HepG2 (cell line): Measurements from ENCODE around the gene IRF7. TPM values are rescaled to one million over a fixed set of nuclear protein-coding genes. Genes with fewer than 3 reads are reported as not detected.

Experiments used
- BCLAF1 ChIP-seq: fragments of 450-650 bp; IDR thresholded peaks from 2 replicates; pipeline ENCODE4 v1.6.1; 2017; ENCODE audit warnings: mild to moderate bottlenecking
- CREB3 ChIP-seq: sonication (generic); formaldehyde crosslinking; IDR thresholded peaks from 2 replicates; pipeline ENCODE4 v1.5.0; 2020; ENCODE audit warnings: missing genetic modification reagents
- CREM ChIP-seq, 2 experiments: sonication (generic) in 1 of 2; formaldehyde crosslinking in 1 of 2; IDR thresholded peaks; 2 replicates each; pipeline versions ENCODE4 v1.4.0 to v1.6.1; 2016 to 2020; ENCODE audit warnings: antibody characterized with exemption in 1 of 2, mild to moderate bottlenecking in 1 of 2, missing genetic modification reagents in 1 of 2
- CTCF ChIP-seq: sonication (generic); formaldehyde crosslinking; IDR thresholded peaks from 2 replicates; pipeline ENCODE4 v1.5.0; 2020; ENCODE audit warnings: mild to moderate bottlenecking, missing genetic modification reagents, moderate library complexity
- DBP ChIP-seq: sonication (generic); formaldehyde crosslinking; IDR thresholded peaks from 2 replicates; pipeline ENCODE4 v1.4.0; 2020; ENCODE audit warnings: missing genetic modification reagents; ENCODE audit errors: not compliant biosample characterization
- FOXO4 ChIP-seq: sonication (generic); formaldehyde crosslinking; conservative IDR thresholded peaks from 2 replicates; pipeline ENCODE4 v1.8.1; 2023; ENCODE audit warnings: missing genetic modification reagents
- HIC2 ChIP-seq: sonication (generic); formaldehyde crosslinking; IDR thresholded peaks from 2 replicates; pipeline ENCODE4 v1.9.0; 2022; ENCODE audit warnings: low read depth, missing genetic modification reagents
- HMGA1 ChIP-seq: sonication (generic); formaldehyde crosslinking; conservative IDR thresholded peaks from 2 replicates; pipeline ENCODE4 v1.4.0; 2020; ENCODE audit warnings: missing genetic modification reagents
- RFXANK ChIP-seq: IDR thresholded peaks from 2 replicates; pipeline ENCODE4 v1.6.1; 2016
- SKIL ChIP-seq: sonication (generic); formaldehyde crosslinking; IDR thresholded peaks from 2 replicates; pipeline ENCODE4 v1.8.0; 2022; ENCODE audit warnings: missing genetic modification reagents, mild to moderate bottlenecking, moderate library complexity, borderline replicate concordance
- TAF15 ChIP-seq: fragments of 200-400 bp; formaldehyde crosslinking; IDR thresholded peaks from one replicate; pipeline ENCODE4 v1.6.1; 2018; ENCODE audit warnings: mild to moderate bottlenecking, low read depth, low read length; ENCODE audit not compliant: poor library complexity, severe bottlenecking
- U2AF1 ChIP-seq: fragments of 200-400 bp; formaldehyde crosslinking; optimal IDR thresholded peaks from 2 replicates; pipeline ENCODE3; 2017; ENCODE audit warnings: mild to moderate bottlenecking, low read depth, low read length
- ZBTB20 ChIP-seq: sonication (generic); formaldehyde crosslinking; IDR thresholded peaks from 2 replicates; pipeline ENCODE4 v1.8.1; 2023; ENCODE audit warnings: missing genetic modification reagents, low read depth, mild to moderate bottlenecking, borderline replicate concordance
- ZNF160 ChIP-seq: sonication (generic); formaldehyde crosslinking; IDR thresholded peaks from 2 replicates; pipeline ENCODE4 v1.8.0; 2022; ENCODE audit warnings: mild to moderate bottlenecking, inconsistent platforms, missing genetic modification reagents
- ZNF775 ChIP-seq: sonication (generic); formaldehyde crosslinking; IDR thresholded peaks from 2 replicates; pipeline ENCODE4 v1.4.0; 2020; ENCODE audit warnings: missing genetic modification reagents, mild to moderate bottlenecking, moderate library complexity, borderline replicate concordance
- polyA plus RNA-seq, 8 experiments: library from polyadenylated mRNA; depleted of rRNA in 3 of 8; stranded (reverse) in 7 of 8; unstranded in 1 of 8; fragments of >200 nt; fragmentation: Illumina TruSeq in 4 of 8; extraction: Trizol in 4 of 8; gene quantifications; 2 replicates each; pipeline versions ENCODE4 v1.2.1 to v1.2.3, GENCODE V29; 2011 to 2016; ENCODE audit warnings: low read depth in 4 of 8, missing spikeins in 1 of 8, mixed read lengths in 1 of 8; ENCODE audit not compliant: insufficient read depth in 1 of 8
- total RNA-seq, 5 experiments: library from RNA; depleted of rRNA; stranded (reverse); fragments of >200 nt; fragmentation: Illumina TruSeq; extraction: Trizol; gene quantifications; 2 replicates each; pipeline ENCODE4 v1.2.3, GENCODE V29; 2016; ENCODE audit warnings: low read depth in 1 of 5

The IRF7 gene
- total and polyA plus RNA-seq, 2 of the 13 experiments (the other 11 are each of a cell fraction or from before 2014, with no cell fraction given): not detected

- TF ChIP-seq CREB3 (CRISPR knock-in tag) (no peak), TAF15 (no peak), HIC2 (CRISPR knock-in tag) (no peak), U2AF1 (no peak), SKIL (no peak), DBP (no peak), BCLAF1 (no peak), CREM (IDR thresholded peaks at IDR 0.05) (no peak), CREM (CRISPR knock-in tag; IDR thresholded peaks at IDR 0.05) (no peak), ZBTB20 (no peak), CTCF (CRISPR knock-in tag) (no peak), HMGA1 (no peak), ZNF775 (CRISPR knock-in tag) (no peak), RFXANK (no peak), ZNF160 (CRISPR knock-in tag) (no peak), FOXO4 (0 out of 2 replicates have a peak, but pooled peaks have one; percentile 66)
Measured at GRCh38 chr11:576811-577610, 38.7 kb downstream of the IRF7 start (continued).
